Endothelial cell of umbilical vein (primary cell): ENCODE results near the gene PRR20B. TPM values are rescaled to one million over a fixed set of nuclear protein-coding genes. Genes with fewer than 3 reads are reported as not detected.
"Not testable (repeated sequence)": the region's sequence is repeated elsewhere in the genome, so short reads cannot be mapped to it uniquely, and the experiment has no call there.

Experiments used
- BruUV-seq: library from RNA; stranded (reverse); fragments of 400-500 nt; replicated peaks from 2 replicates; lab custom pipeline; 2021; lab: Mats Ljungman, UMichigan
- CTCF ChIA-PET: fragments of 300-600, 350-600 bp; sonication (Branson Sonifier 250); formaldehyde crosslinking; loops from one replicate; lab custom pipeline; 2021; ENCODE audit warnings: antibody characterized with exemption, inconsistent platforms; lab: Charles Lee
- POLR2A ChIA-PET: fragments of 300-600, 350-600 bp; sonication (Branson Sonifier 250); formaldehyde crosslinking; loops from one replicate; lab custom pipeline; 2021; ENCODE audit warnings: antibody characterized with exemption, inconsistent platforms; lab: Charles Lee
- DNase-seq: peaks from one replicate; pipeline ENCODE4 v3.0.0-alpha.2; 2011; ENCODE audit warnings: low read depth, low spot score
- FAIRE-seq: peaks from 2 replicates; lab custom pipeline; 2011; peaks lifted over from hg19 to GRCh38; lab: Jason Lieb, UNC
- H2AFZ ChIP-seq: 2 replicates; pipeline ENCODE4 v1.6.0; 2012; ENCODE audit warnings: low read depth, low read length, control low read depth, inconsistent platforms
- H3K27ac ChIP-seq: 2 replicates; pipeline ENCODE4 v1.5.1; 2011; ENCODE audit warnings: low read depth, mild to moderate bottlenecking, control low read depth, low read length, moderate library complexity; ENCODE audit not compliant: insufficient read depth
- H3K27me3 ChIP-seq, 2 experiments: 2 replicates each; pipeline versions ENCODE4 v1.6.0 to v1.6.1; 2011; ENCODE audit warnings: low read length in 2 of 2, mixed read lengths in 1 of 2; ENCODE audit not compliant: control insufficient read depth in 2 of 2, insufficient read depth in 2 of 2
- H3K36me3 ChIP-seq, 2 experiments: 2 replicates in 1 of 2; 3 replicates in 1 of 2; pipeline ENCODE4 v1.5.1; 2011; ENCODE audit warnings: low read length in 2 of 2, mild to moderate bottlenecking in 1 of 2, moderate library complexity in 1 of 2; ENCODE audit not compliant: control insufficient read depth in 2 of 2, insufficient read depth in 2 of 2; ENCODE audit errors: extremely low read depth in 1 of 2
- H3K4me1 ChIP-seq: 3 replicates; pipeline ENCODE4 v1.5.1; 2011; ENCODE audit warnings: mild to moderate bottlenecking, low read length; ENCODE audit not compliant: control insufficient read depth, insufficient read depth; ENCODE audit errors: extremely low read depth
- H3K4me2 ChIP-seq: 2 replicates; pipeline ENCODE4 v1.6.1; 2011; ENCODE audit warnings: low read length, control low read depth, mixed read lengths; ENCODE audit not compliant: insufficient read depth
- H3K4me3 ChIP-seq, 3 experiments: fragments of 200-600 bp in 1 of 3; sonication (generic), shearing (Covaris generic) in 1 of 3; replicated peaks in 1 of 3; 2 replicates each; pipeline ENCODE4 v1.5.1; 2011 to 2016; ENCODE audit warnings: control low read depth in 3 of 3, low read length in 3 of 3, mild to moderate bottlenecking in 2 of 3, inconsistent platforms in 1 of 3, low read depth in 1 of 3, moderate library complexity in 1 of 3; ENCODE audit not compliant: insufficient read depth in 1 of 3
- H3K79me2 ChIP-seq: 2 replicates; pipeline ENCODE4 v1.6.0; 2012; ENCODE audit warnings: low read length, inconsistent platforms; ENCODE audit not compliant: control insufficient read depth, insufficient read depth
- H3K9ac ChIP-seq: replicated peaks from 2 replicates; pipeline ENCODE3; 2011; ENCODE audit warnings: low read length, control low read depth; ENCODE audit not compliant: insufficient read depth; ENCODE audit errors: extremely low read depth
- H3K9me1 ChIP-seq: replicated peaks from 3 replicates; pipeline ENCODE4 v1.6.0; 2011; ENCODE audit warnings: mild to moderate bottlenecking, low read length; ENCODE audit not compliant: control insufficient read depth, insufficient read depth; ENCODE audit errors: extremely low read depth
- H3K9me3 ChIP-seq: replicated peaks from 2 replicates; pipeline ENCODE4 v1.5.1; 2012; ENCODE audit warnings: low read length, inconsistent platforms; ENCODE audit not compliant: control insufficient read depth, insufficient read depth
- H4K20me1 ChIP-seq: replicated peaks from 2 replicates; pipeline ENCODE3; 2011; ENCODE audit warnings: mild to moderate bottlenecking, low read length; ENCODE audit not compliant: control insufficient read depth, insufficient read depth; ENCODE audit errors: extremely low read depth
- dilution Hi-C: fragments of 300-500 bp; cut with MboI; formaldehyde crosslinking; loops from one replicate; pipeline ENCODE4 v1.15.0; 2019; ENCODE audit warnings: low sequenced_read_pairs; ENCODE audit not compliant: extremely low pct_ligation_motif_present
- intact Hi-C: fragments of 100-400 bp; cut with micrococcal nuclease; formaldehyde crosslinking; loops from one replicate; pipeline ENCODE4 v1.10.0; 2022
- polyA plus RNA-seq, 4 experiments: library from polyadenylated mRNA; depleted of rRNA in 3 of 4; stranded (reverse) in 3 of 4; unstranded in 1 of 4; fragments of >200 nt; gene quantifications; 2 replicates each; pipeline versions ENCODE4 v1.2.1 to v1.2.3, GENCODE V29; 2011 to 2012; ENCODE audit warnings: missing spikeins in 1 of 4
- total RNA-seq: library from RNA; stranded (reverse); gene quantifications from 2 replicates; pipeline ENCODE4 v1.2.3, GENCODE V29; 2021

PRR20B gene
- total and polyA plus RNA-seq, 2 donors (not counting 3 experiments of a cell fraction or from before 2014, with no cell fraction given) = not detected

DNA sequence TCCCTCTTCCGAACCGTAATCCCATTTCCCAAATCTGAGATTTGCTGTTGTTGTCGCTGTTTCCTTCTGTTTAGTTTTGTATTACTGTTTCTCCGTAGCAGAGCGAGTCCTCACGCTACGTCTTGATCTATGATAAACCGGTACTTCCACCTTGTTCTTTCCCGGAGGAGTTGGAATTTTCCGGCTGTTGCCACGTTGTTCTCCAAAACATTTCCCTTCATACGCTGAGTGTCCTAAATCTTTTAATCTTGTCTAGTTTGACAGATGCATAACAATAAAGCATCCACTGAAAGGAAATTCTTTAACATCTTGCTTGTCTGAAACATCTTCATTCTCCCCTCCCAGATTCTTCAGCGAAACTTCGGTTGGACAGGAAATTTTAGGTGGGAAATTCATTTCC lies 818 bp downstream of the PRR20B start:
- POLR2A ChIA-PET, DNase-seq: not testable (repeated sequence)

DNA sequence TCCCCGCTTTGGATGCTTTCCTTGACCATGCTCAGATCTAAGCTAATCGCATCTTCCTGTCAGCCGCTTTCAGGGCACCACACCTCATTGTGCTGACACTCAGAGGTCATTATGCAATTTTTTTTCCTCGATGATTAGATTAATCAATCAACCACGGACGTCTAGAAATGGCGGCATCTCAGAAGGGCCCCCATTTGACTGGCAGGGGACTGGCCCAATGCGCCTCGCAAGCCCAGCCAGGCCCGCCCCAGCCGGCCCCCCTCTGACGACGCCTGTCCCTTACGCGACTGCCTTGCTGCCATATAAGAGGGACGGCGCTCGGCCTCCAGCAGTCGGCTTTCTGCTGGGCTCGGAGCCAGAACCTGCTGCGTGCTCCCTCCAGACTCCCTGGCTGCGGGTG lies 6.5 kb downstream of the PRR20B start, which contains the start of gene PRR20C:
PRR20C (plus strand) TSS at position 301 of the 400 bp plus-strand sequence. CDS start 387 bp downstream, outside the sequence.
- H4K20me1 ChIP-seq, H3K79me2 ChIP-seq, CTCF ChIA-PET, H3K4me1 ChIP-seq, H2AFZ ChIP-seq, intact Hi-C loops, FAIRE-seq, dilution Hi-C loops, H3K27ac ChIP-seq, BruUV-seq, H3K9me3 ChIP-seq, H3K9ac ChIP-seq, H3K4me3 ChIP-seq, DNase-seq, H3K36me3 ChIP-seq, H3K9me1 ChIP-seq, H3K4me2 ChIP-seq, POLR2A ChIA-PET, H3K27me3 ChIP-seq: not testable (repeated sequence)

More for the DNA sequence above, 818 bp downstream of the PRR20B start:
- H3K9me3 ChIP-seq, H3K79me2 ChIP-seq, H3K4me3 ChIP-seq, CTCF ChIA-PET, BruUV-seq, H3K9ac ChIP-seq, H4K20me1 ChIP-seq, intact Hi-C loops, FAIRE-seq, H3K27ac ChIP-seq, dilution Hi-C loops, H2AFZ ChIP-seq, H3K4me1 ChIP-seq, H3K36me3 ChIP-seq, H3K9me1 ChIP-seq, H3K27me3 ChIP-seq, H3K4me2 ChIP-seq: not testable (repeated sequence)

DNA sequence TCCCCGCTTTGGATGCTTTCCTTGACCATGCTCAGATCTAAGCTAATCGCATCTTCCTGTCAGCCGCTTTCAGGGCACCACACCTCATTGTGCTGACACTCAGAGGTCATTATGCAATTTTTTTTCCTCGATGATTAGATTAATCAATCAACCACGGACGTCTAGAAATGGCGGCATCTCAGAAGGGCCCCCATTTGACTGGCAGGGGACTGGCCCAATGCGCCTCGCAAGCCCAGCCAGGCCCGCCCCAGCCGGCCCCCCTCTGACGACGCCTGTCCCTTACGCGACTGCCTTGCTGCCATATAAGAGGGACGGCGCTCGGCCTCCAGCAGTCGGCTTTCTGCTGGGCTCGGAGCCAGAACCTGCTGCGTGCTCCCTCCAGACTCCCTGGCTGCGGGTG lies 13.0 kb downstream of the PRR20B start, which contains the start of gene PRR20D:
PRR20D (plus strand) TSS at position 301 of the 400 bp plus-strand sequence. CDS start 387 bp downstream, outside the sequence.
- H2AFZ ChIP-seq, H3K9me3 ChIP-seq, H3K4me3 ChIP-seq, H3K79me2 ChIP-seq, H3K4me2 ChIP-seq, dilution Hi-C loops, BruUV-seq, H4K20me1 ChIP-seq, DNase-seq, H3K27me3 ChIP-seq, H3K27ac ChIP-seq, H3K4me1 ChIP-seq, intact Hi-C loops, H3K9me1 ChIP-seq, CTCF ChIA-PET, H3K9ac ChIP-seq, H3K36me3 ChIP-seq, POLR2A ChIA-PET, FAIRE-seq: not testable (repeated sequence)

DNA sequence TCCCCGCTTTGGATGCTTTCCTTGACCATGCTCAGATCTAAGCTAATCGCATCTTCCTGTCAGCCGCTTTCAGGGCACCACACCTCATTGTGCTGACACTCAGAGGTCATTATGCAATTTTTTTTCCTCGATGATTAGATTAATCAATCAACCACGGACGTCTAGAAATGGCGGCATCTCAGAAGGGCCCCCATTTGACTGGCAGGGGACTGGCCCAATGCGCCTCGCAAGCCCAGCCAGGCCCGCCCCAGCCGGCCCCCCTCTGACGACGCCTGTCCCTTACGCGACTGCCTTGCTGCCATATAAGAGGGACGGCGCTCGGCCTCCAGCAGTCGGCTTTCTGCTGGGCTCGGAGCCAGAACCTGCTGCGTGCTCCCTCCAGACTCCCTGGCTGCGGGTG lies 19.6 kb downstream of the PRR20B start, which contains the start of gene PRR20E:
PRR20E (plus strand) TSS at position 301 of the 400 bp plus-strand sequence. CDS start 387 bp downstream, outside the sequence.
- H3K27me3 ChIP-seq, H3K9me1 ChIP-seq, H3K4me2 ChIP-seq, BruUV-seq, FAIRE-seq, CTCF ChIA-PET, H3K4me1 ChIP-seq, dilution Hi-C loops, DNase-seq, H3K79me2 ChIP-seq, H3K36me3 ChIP-seq, intact Hi-C loops, H3K27ac ChIP-seq, H4K20me1 ChIP-seq, H3K9me3 ChIP-seq, H3K4me3 ChIP-seq, H2AFZ ChIP-seq, POLR2A ChIA-PET, H3K9ac ChIP-seq: not testable (repeated sequence)
